NK-92 (cell line): ENCODE data around the gene KIF12.
"Not testable (repeated sequence)": the region's sequence is repeated elsewhere in the genome, so short reads cannot be mapped to it uniquely, and the experiment has no call there.

Experiments used
- DNase-seq: peaks from one replicate; lab custom pipeline; 2025; ENCODE audit not compliant: unreplicated experiment; lab: John Stamatoyannopoulos, UW

Gene KIF12

DNA sequence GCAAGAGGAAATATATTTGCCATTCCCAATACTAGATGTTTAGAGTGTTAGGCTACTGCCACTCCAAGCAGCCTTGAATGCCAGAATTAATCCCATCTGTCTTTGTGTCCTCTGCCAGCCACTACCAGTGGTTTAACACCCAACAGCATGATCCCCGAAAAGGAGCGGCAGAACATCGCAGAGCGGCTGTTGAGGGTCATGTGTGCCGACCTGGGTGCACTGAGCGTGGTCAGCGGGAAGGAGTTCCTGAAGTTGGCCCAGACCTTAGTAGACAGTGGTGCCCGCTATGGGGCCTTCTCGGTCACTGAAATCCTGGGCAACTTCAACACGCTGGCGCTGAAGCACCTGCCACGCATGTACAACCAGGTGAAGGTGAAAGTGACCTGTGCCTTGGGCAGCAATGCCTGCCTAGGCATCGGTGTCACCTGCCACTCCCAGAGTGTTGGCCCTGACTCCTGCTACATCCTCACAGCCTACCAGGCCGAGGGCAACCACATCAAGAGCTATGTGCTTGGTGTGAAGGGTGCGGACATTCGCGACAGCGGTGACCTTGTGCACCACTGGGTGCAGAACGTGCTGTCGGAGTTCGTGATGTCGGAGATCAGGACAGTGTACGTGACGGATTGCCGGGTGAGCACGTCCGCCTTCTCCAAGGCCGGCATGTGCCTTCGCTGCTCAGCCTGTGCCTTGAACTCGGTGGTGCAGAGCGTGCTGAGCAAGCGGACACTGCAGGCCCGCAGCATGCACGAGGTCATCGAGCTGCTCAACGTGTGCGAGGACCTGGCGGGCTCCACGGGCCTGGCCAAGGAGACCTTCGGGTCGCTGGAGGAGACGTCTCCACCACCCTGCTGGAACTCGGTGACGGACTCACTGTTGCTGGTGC lies 50.3 kb downstream of the KIF12 start:
- no peak for DNase-seq

DNA sequence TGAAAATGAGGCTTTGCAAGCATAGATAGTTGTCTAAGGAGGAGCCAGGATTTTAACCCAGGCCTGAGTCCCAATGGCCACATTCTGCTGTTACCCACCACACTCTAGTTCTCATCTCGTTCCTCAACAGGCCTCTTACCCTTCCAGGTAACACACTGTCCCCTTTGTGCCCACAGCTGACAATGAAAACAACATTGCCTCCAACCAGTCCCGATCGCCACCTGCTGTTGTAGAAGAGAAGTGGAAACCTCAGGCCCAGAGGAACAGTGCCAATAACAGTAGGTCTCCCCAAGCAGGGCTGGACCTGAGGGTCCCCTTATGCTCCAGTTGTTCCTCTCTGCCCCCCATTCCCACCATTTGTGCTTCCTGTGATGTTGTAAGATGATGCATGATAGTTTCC lies 51.4 kb downstream of the KIF12 start:
- DNase-seq = no peak

DNA sequence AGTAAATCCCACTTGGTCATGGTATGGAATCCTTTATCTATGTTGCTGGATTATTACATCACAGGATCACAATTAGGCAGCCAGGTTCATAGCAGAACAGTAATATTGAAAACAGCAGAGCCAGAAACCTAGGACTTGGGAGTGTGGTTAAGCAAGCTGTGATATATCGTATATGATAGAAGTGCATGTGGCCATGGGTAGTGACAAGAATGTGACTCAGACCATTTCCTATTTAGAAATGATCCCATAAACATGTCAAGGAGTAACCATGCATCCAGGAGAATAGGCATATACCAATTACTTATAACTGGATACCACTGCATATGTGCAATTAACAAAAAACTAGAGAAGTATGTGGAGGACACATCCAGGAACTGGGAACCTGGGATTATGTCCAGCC lies 52.2 kb downstream of the KIF12 start:
- DNase-seq = no peak

DNA sequence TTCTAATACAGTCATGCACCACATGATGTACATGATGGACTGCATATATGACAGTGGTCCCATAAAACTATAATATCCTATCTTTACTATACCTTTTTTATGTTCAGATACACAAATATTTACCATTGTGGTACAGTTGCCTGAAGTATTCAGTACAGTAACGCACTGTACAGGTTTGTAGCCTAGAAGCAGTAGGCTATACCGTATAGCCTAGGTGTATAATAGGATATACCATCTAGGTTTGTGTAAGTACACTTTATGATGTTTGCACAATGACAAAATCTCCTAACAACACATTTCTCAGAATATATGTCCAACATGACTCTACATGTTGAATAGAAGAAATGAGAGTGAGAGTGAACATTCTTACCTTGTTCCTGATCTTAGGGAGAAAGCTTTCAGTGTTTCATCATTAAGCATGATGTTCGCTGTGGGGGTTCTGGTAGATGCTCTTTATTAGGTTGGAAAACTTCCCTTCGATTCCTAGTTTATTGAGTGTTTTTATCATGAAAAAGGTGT lies 52.8 kb downstream of the KIF12 start:
- no peak for DNase-seq

DNA sequence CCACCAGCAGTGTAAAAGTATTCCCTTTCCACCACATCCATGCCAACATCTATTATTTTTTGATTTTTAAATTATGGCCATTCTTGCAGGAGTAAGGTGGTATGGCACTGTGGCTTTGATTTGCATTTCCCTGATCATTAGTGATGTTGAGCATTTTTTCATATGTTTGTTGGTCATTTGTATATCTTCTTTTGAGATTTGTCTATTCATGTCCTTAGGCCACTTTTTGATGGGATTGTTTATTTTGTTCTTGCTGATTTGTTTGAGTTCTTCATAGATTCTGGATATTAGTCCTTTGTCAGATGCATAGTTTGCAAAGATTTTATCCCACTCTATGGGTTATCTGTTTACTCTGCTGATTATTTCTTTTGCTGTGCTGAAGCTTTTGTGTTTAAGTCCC lies 55.4 kb downstream of the KIF12 start:
- DNase-seq = not testable (repeated sequence)
